Adipose tissue (tissue), 3 donors: Measurements from ENCODE around the gene SHISA9. TPM values are rescaled to one million over a fixed set of nuclear protein-coding genes. Genes with fewer than 3 reads are reported as not detected.

Source experiments
- H3K27ac ChIP-seq: one replicate; pipeline ENCODE4 v1.5.1; 2013; ENCODE audit warnings: low read depth, low read length
- WGBS, 3 donors: extraction: QIAGEN DNeasy Blood & Tissue Kit; methylation state at CpG; one replicate each; pipeline ENCODE4 v1.1.7; 2013; 5-methylcytosine and 5-hydroxymethylcytosine counted together
- polyA plus RNA-seq, 3 donors: library from polyadenylated mRNA; stranded (reverse); fragments of 200-250 nt; gene quantifications; one replicate each; pipeline ENCODE4 v1.2.3, GENCODE V29; 2013
- donor health status: healthy with polysubstance abuse.
- donor health status: Bipolar disorder and iron deficiency.
- donor health status: healthy.

The SHISA9 gene
- polyA plus RNA-seq, 3 donors: 0.06 to 0.22 (median 0.08) TPM

GRCh38 chr16:13158427-13158826 is 257.0 kb downstream of the SHISA9 start:
- no peak overlapping the region for H3K27ac ChIP-seq
- WGBS, 3 donors: 91 to 92% (median 91%) methylated on average over 3 of the region's 3 CpGs

- WGBS, 3 donors: 68 to 88% (median 82%) methylated on average over 1 of the region's 1 CpG
- no peak overlapping the region for H3K27ac ChIP-seq
Observed at GRCh38 chr16:13165024-13165423, 263.6 kb downstream of the SHISA9 start.

GRCh38 chr16:13168091-13168572 is 266.7 kb downstream of the SHISA9 start:
- no peak overlapping the region for H3K27ac ChIP-seq
- WGBS, 3 donors: 61 to 74% (median 65%) methylated on average over 4 of the region's 4 CpGs

GRCh38 chr16:13171313-13171712 is 269.9 kb downstream of the SHISA9 start:
- no peak overlapping the region for H3K27ac ChIP-seq
- 29 to 34% (median 31%) methylated on average over 4 of the region's 4 CpGs for WGBS, 3 donors

GRCh38 chr16:13176711-13177110 is 275.3 kb downstream of the SHISA9 start:
- 49 to 60% (median 54%) methylated on average over 3 of the region's 3 CpGs for WGBS, 3 donors
- H3K27ac ChIP-seq: no peak overlapping the region

GRCh38 chr16:13178318-13178717 is 276.9 kb downstream of the SHISA9 start:
- no peak overlapping the region for H3K27ac ChIP-seq
- WGBS, 3 donors: 16 to 42% (median 19%) methylated on average over 8 of the region's 8 CpGs

GRCh38 chr16:13181432-13181831 is 280.0 kb downstream of the SHISA9 start:
- H3K27ac ChIP-seq: no peak overlapping the region
- WGBS, 3 donors: 54 to 70% (median 69%) methylated on average over 3 of the region's 3 CpGs

- H3K27ac ChIP-seq: no peak overlapping the region
- 29 to 32% (median 31%) methylated on average over 5 of the region's 5 CpGs for WGBS, 3 donors
Observed at GRCh38 chr16:13186813-13187212, 285.4 kb downstream of the SHISA9 start.

- no peak overlapping the region for H3K27ac ChIP-seq
- WGBS, 3 donors: 68 to 85% (median 81%) methylated on average over 7 of the region's 7 CpGs
Observed at GRCh38 chr16:13189250-13189649, 287.9 kb downstream of the SHISA9 start.

GRCh38 chr16:13193721-13194120 is 292.3 kb downstream of the SHISA9 start:
- WGBS, 3 donors: 56 to 76% (median 73%) methylated on average over 1 of the region's 1 CpG

GRCh38 chr16:13194766-13195165 is 293.4 kb downstream of the SHISA9 start:
- 58 to 76% (median 65%) methylated on average over 2 of the region's 2 CpGs for WGBS, 3 donors
- no peak overlapping the region for H3K27ac ChIP-seq

More at GRCh38 chr16:13193721-13194120, 292.3 kb downstream of the SHISA9 start:
- H3K27ac ChIP-seq: no peak overlapping the region

GRCh38 chr16:13203725-13204124 is 302.3 kb downstream of the SHISA9 start:
- H3K27ac ChIP-seq: no peak overlapping the region

GRCh38 chr16:13205352-13205751 is 304.0 kb downstream of the SHISA9 start:
- no peak overlapping the region for H3K27ac ChIP-seq

- 61 to 77% (median 73%) methylated on average over 4 of the region's 4 CpGs for WGBS, 3 donors
- H3K27ac ChIP-seq: no peak overlapping the region
Observed at GRCh38 chr16:13206606-13207005, 305.2 kb downstream of the SHISA9 start.

GRCh38 chr16:13207151-13207550 is 305.8 kb downstream of the SHISA9 start:
- WGBS, 3 donors: 81 to 88% (median 84%) methylated on average over 5 of the region's 5 CpGs

GRCh38 chr16:13223666-13224065 is 322.3 kb downstream of the SHISA9 start:
- H3K27ac ChIP-seq: no peak overlapping the region
- 81 to 84% (median 82%) methylated on average over 1 of the region's 1 CpG for WGBS, 3 donors

More at GRCh38 chr16:13207151-13207550, 305.8 kb downstream of the SHISA9 start:
- H3K27ac ChIP-seq: no peak overlapping the region

GRCh38 chr16:13229039-13229438 is 327.6 kb downstream of the SHISA9 start:
- WGBS, 3 donors: 45 to 69% (median 67%) methylated on average over 6 of the region's 6 CpGs

GRCh38 chr16:13231365-13231764 is 330.0 kb downstream of the SHISA9 start:
- H3K27ac ChIP-seq: no peak overlapping the region
- WGBS, 3 donors: 49 to 77% (median 72%) methylated on average over 4 of the region's 4 CpGs

More at GRCh38 chr16:13229039-13229438, 327.6 kb downstream of the SHISA9 start:
- H3K27ac ChIP-seq: no peak overlapping the region

GRCh38 chr16:13234999-13235398 is 333.6 kb downstream of the SHISA9 start:
- 81 to 90% (median 90%) methylated on average over 17 of the region's 17 CpGs for WGBS, 3 donors
- H3K27ac ChIP-seq: no peak overlapping the region

- WGBS, 3 donors: 93 to 97% (median 94%) methylated on average over 6 of the region's 6 CpGs
- no peak overlapping the region for H3K27ac ChIP-seq
Observed at GRCh38 chr16:13236308-13236707, 334.9 kb downstream of the SHISA9 start.

GRCh38 chr16:13238182-13238581 is 336.8 kb downstream of the SHISA9 start:
- H3K27ac ChIP-seq: no peak overlapping the region
- WGBS, 3 donors: 37 to 64% (median 50%) methylated on average over 2 of the region's 2 CpGs
